HG02798 (cell line): ENCODE data around the gene GLG1.
"Not testable (repeated sequence)": the region's sequence is repeated elsewhere in the genome, so short reads cannot be mapped to it uniquely, and the experiment has no call there.

Experiments used
- ATAC-seq: cut with Tn5 transposase; IDR thresholded peaks from one replicate; pipeline ENCODE4 v1.9.1; 2021; ENCODE audit warnings: mild to moderate bottlenecking; ENCODE audit not compliant: unreplicated experiment, poor library complexity

The GLG1 gene

GRCh38 chr16:74451951-74452758 is 154.8 kb downstream of the GLG1 start:
- ATAC-seq: peak; percentile 57

- ATAC-seq: no peak
Observed at GRCh38 chr16:74450967-74451760, 155.8 kb downstream of the GLG1 start.

- ATAC-seq: no peak
Observed at GRCh38 chr16:74450236-74450635, 156.7 kb downstream of the GLG1 start.

- ATAC-seq: no peak
Observed at GRCh38 chr16:74449470-74449869, 157.4 kb downstream of the GLG1 start.

- ATAC-seq: no peak
Observed at GRCh38 chr16:74448990-74449389, 157.9 kb downstream of the GLG1 start.

GRCh38 chr16:74447578-74447977 is 159.3 kb downstream of the GLG1 start:
- ATAC-seq: no peak

GRCh38 chr16:74446866-74447265 is 160.0 kb downstream of the GLG1 start:
- no peak for ATAC-seq

- not testable (repeated sequence) for ATAC-seq
Observed at GRCh38 chr16:74443624-74444346, 163.1 kb downstream of the GLG1 start.

- no peak for ATAC-seq
Observed at GRCh38 chr16:74439685-74440084, 167.2 kb downstream of the GLG1 start.

- ATAC-seq: no peak
Observed at GRCh38 chr16:74438492-74438979, 168.4 kb downstream of the GLG1 start.

GRCh38 chr16:74431516-74431915 is 175.4 kb downstream of the GLG1 start:
- no peak for ATAC-seq

GRCh38 chr16:74430036-74430712 is 176.7 kb downstream of the GLG1 start:
- ATAC-seq: peak; percentile 68

- ATAC-seq: not testable (repeated sequence)
Observed at GRCh38 chr16:74428493-74428892, 178.4 kb downstream of the GLG1 start.

GRCh38 chr16:74425751-74426150 is 181.2 kb downstream of the GLG1 start:
- not testable (repeated sequence) for ATAC-seq

GRCh38 chr16:74423721-74424120 is 183.2 kb downstream of the GLG1 start:
- not testable (repeated sequence) for ATAC-seq

GRCh38 chr16:74422086-74422485 is 184.8 kb downstream of the GLG1 start:
- ATAC-seq: not testable (repeated sequence)

- not testable (repeated sequence) for ATAC-seq
Observed at GRCh38 chr16:74421482-74421785, 185.5 kb downstream of the GLG1 start.

- ATAC-seq: not testable (repeated sequence)
Observed at GRCh38 chr16:74420612-74421481, 186.1 kb downstream of the GLG1 start, which contains the start of gene CLEC18B. TSS of gene CLEC18B (minus strand) at chr16:74421478. CDS start at chr16:74421270, 208 bp downstream.

- not testable (repeated sequence) for ATAC-seq
Observed at GRCh38 chr16:74419811-74420210, 187.1 kb downstream of the GLG1 start.
